Measurements from ENCODE around the gene SRGN. TPM values are rescaled to one million over a fixed set of nuclear protein-coding genes. Genes with fewer than 3 reads are reported as not detected.

SRGN gene
- total and polyA plus RNA-seq, 7 experiments from 2014 or later: 66.6 to 748 (median 118) TPM

GRCh38 chr10:69101451-69102095 is 13.7 kb downstream of the SRGN start:
- intact Hi-C loops (cut with micrococcal nuclease): no loop called here
- Histone ChIP-seq H3K36me3 (ENCODE audit: control insufficient read depth in 2 of 3, insufficient read depth in 3 of 3, low read length in 3 of 3) (peaks cover 7 to 42% (median 35%) of the 10 kb centered on the region in 3 experiments), H3K27ac (ENCODE audit: low read depth, low read length) (no peak overlapping the region), H3K27me3 (ENCODE audit: control insufficient read depth in 2 of 2, insufficient read depth in 2 of 2, low read length in 2 of 2) (no peaks in the 10 kb centered on the region), H3K9me3 (ENCODE audit: control insufficient read depth in 2 of 3, low read length in 3 of 3) (no peaks in the 10 kb centered on the region), H3K4me1 (ENCODE audit: control insufficient read depth in 2 of 2, insufficient read depth in 2 of 2, low read length in 2 of 2) (peaks cover 0 to 15% of the 10 kb centered on the region in 2 donors), H3K4me3 (ENCODE audit: low read length) (no peak overlapping the region)
- Mint-ChIP-seq H3K27ac (peak overlapping the region in 8 of 9 donors; percentile 40 to 82 (median 70)), H3K4me3 (peak overlapping the region in 3 of 10 donors; percentile 22 to 47 (median 32)), H3K9me3 (peaks cover 0 to 5% (median 0%) of the 10 kb centered on the region in 11 donors), H3K4me1 (peaks cover 24 to 38% (median 31%) of the 10 kb centered on the region in 7 donors), H3K36me3 (peaks cover 8 to 48% (median 36%) of the 10 kb centered on the region in 5 donors), H3K27me3 (no peaks in the 10 kb centered on the region)
- DNase-seq: no peak
- peak; percentile 42 for ATAC-seq
- ChIA-PET POLR2A (interaction anchor here (0.5 kb wide), 1 partner anchor 375 kb away, joined by 3 read pairs; no protein-coding TSS in a partner anchor), CTCF (interaction anchor here (1.2 kb wide), 1 partner anchor 9 kb away, joined by 3 read pairs; no protein-coding TSS in a partner anchor)

DNA sequence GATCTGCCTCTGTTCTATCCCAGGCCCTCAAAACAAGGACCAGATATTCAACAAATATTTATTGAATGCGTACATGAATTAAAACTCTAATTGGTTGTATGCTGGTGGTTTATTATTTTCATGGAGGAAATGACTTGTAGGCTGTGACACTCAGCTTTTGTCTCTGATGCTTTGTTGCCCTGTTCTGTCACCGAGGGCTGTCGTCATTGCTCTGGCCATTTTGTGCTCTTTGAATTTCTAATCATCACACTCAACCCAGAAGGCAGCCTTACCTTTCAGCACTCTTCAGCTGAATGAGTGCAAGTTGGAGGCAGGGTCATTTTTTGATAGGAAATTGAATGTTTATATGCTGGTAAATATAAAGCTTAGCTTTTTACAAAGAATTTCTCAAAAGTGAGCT is 14.5 kb downstream of the SRGN start:
- Mint-ChIP-seq H3K36me3 (peaks cover 8 to 48% (median 36%) of the 10 kb centered on the region in 5 donors), H3K27ac (peak overlapping the region in 7 of 9 donors; percentile 5 to 82 (median 55)), H3K4me3 (peak overlapping the region in 3 of 10 donors; percentile 12 to 39 (median 30)), H3K4me1 (peaks cover 24 to 38% (median 29%) of the 10 kb centered on the region in 7 donors), H3K9me3 (peaks cover 0 to 5% (median 0%) of the 10 kb centered on the region in 11 donors), H3K27me3 (no peaks in the 10 kb centered on the region)
- Histone ChIP-seq H3K4me3 (ENCODE audit: low read length) (no peak overlapping the region), H3K27me3 (ENCODE audit: control insufficient read depth in 2 of 2, insufficient read depth in 2 of 2, low read length in 2 of 2) (no peaks in the 10 kb centered on the region), H3K9me3 (ENCODE audit: control insufficient read depth in 2 of 3, low read length in 3 of 3) (no peaks in the 10 kb centered on the region), H3K36me3 (ENCODE audit: control insufficient read depth in 2 of 3, insufficient read depth in 3 of 3, low read length in 3 of 3) (peaks cover 7 to 42% (median 35%) of the 10 kb centered on the region in 3 experiments), H3K4me1 (ENCODE audit: control insufficient read depth in 2 of 2, insufficient read depth in 2 of 2, low read length in 2 of 2) (peaks cover 0 to 15% of the 10 kb centered on the region in 2 donors), H3K27ac (ENCODE audit: low read depth, low read length) (no peak overlapping the region)
- intact Hi-C loops (cut with micrococcal nuclease): no loop called here
- ChIA-PET POLR2A (interaction anchor here (0.5 kb wide), 1 partner anchor 376 kb away, joined by 3 read pairs; no protein-coding TSS in a partner anchor), CTCF (no interaction called here)
- no peak for ATAC-seq
- DNase-seq: no peak

- ATAC-seq (no peak), DNase-seq (no peak)
- Histone ChIP-seq H3K4me3 (ENCODE audit: low read length) (no peak overlapping the region), H3K27ac (ENCODE audit: low read depth, low read length) (no peak overlapping the region), H3K27me3 (ENCODE audit: control insufficient read depth in 2 of 2, insufficient read depth in 2 of 2, low read length in 2 of 2) (no peaks in the 10 kb centered on the region), H3K36me3 (ENCODE audit: control insufficient read depth in 2 of 3, insufficient read depth in 3 of 3, low read length in 3 of 3) (peaks cover 7 to 32% (median 27%) of the 10 kb centered on the region in 3 experiments), H3K4me1 (ENCODE audit: control insufficient read depth in 2 of 2, insufficient read depth in 2 of 2, low read length in 2 of 2) (peaks cover 0 to 15% of the 10 kb centered on the region in 2 donors), H3K9me3 (ENCODE audit: control insufficient read depth in 2 of 3, low read length in 3 of 3) (no peaks in the 10 kb centered on the region)
- Mint-ChIP-seq H3K4me3 (no peak overlapping the region), H3K27ac (peak overlapping the region in 2 of 9 donors; percentile 25 to 34), H3K4me1 (peaks cover 17 to 31% (median 22%) of the 10 kb centered on the region in 7 donors), H3K9me3 (peaks cover 0 to 5% (median 0%) of the 10 kb centered on the region in 11 donors), H3K36me3 (peaks cover 8 to 40% (median 29%) of the 10 kb centered on the region in 5 donors), H3K27me3 (no peaks in the 10 kb centered on the region)
- intact Hi-C loops (cut with micrococcal nuclease): no loop called here
- CTCF ChIA-PET: no interaction called here
- POLR2A ChIA-PET: no interaction called here
Measured at GRCh38 chr10:69103784-69104183, 15.9 kb downstream of the SRGN start.

GRCh38 chr10:69104994-69105790 is 17.3 kb downstream of the SRGN start:
- H3K9me3 ChIP-seq (ENCODE audit: control insufficient read depth in 2 of 3, low read length in 3 of 3): no peaks in the 10 kb centered on the region
- H3K27ac ChIP-seq (ENCODE audit: low read depth, low read length): no peak overlapping the region
- H3K27me3 Mint-ChIP-seq: no peaks in the 10 kb centered on the region
- ATAC-seq (peak; percentile 25), DNase-seq (no peak)
- peaks cover 0 to 19% (median 18%) of the 10 kb centered on the region in 3 experiments for H3K36me3 ChIP-seq (ENCODE audit: control insufficient read depth in 2 of 3, insufficient read depth in 3 of 3, low read length in 3 of 3)
- peaks cover 8 to 35% (median 29%) of the 10 kb centered on the region in 5 donors for H3K36me3 Mint-ChIP-seq
- intact Hi-C loops (cut with micrococcal nuclease): no loop called here
- H3K4me3 ChIP-seq (ENCODE audit: low read length): no peak overlapping the region
- peaks cover 17 to 26% (median 22%) of the 10 kb centered on the region in 7 donors for H3K4me1 Mint-ChIP-seq
- ChIA-PET CTCF (interaction anchor here (0.7 to 0.9 kb wide), 2 partner anchors 12 to 45 kb away, joined by 3 to 4 read pairs; no protein-coding TSS in a partner anchor), POLR2A (no interaction called here)
- H3K4me3 Mint-ChIP-seq: no peak overlapping the region
- H3K27me3 ChIP-seq (ENCODE audit: control insufficient read depth in 2 of 2, insufficient read depth in 2 of 2, low read length in 2 of 2): no peaks in the 10 kb centered on the region
- H3K9me3 Mint-ChIP-seq: peaks cover 0 to 5% (median 0%) of the 10 kb centered on the region in 11 donors
- peak overlapping the region in 5 of 9 donors; percentile 8 to 83 (median 57) for H3K27ac Mint-ChIP-seq
- peaks cover 0 to 10% of the 10 kb centered on the region in 2 donors for H3K4me1 ChIP-seq (ENCODE audit: control insufficient read depth in 2 of 2, insufficient read depth in 2 of 2, low read length in 2 of 2)

- POLR2A ChIA-PET: no interaction called here
- intact Hi-C loops (cut with micrococcal nuclease): no loop called here
- H3K27ac Mint-ChIP-seq: peak overlapping the region in 4 of 9 donors; percentile 26 to 53 (median 46)
- peaks cover 5 to 8% (median 6%) of the 10 kb centered on the region in 7 donors for H3K4me1 Mint-ChIP-seq
- H3K27ac ChIP-seq (ENCODE audit: low read depth, low read length): no peak overlapping the region
- peaks cover 0 to 10% (median 0%) of the 10 kb centered on the region in 5 donors for H3K27me3 Mint-ChIP-seq
- no peak overlapping the region for H3K4me3 ChIP-seq (ENCODE audit: low read length)
- no peak for DNase-seq
- peak overlapping the region in 1 of 10 donors; percentile 10 for H3K4me3 Mint-ChIP-seq
- H3K27me3 ChIP-seq (ENCODE audit: control insufficient read depth in 2 of 2, insufficient read depth in 2 of 2, low read length in 2 of 2): no peaks in the 10 kb centered on the region
- no peaks in the 10 kb centered on the region for H3K4me1 ChIP-seq (ENCODE audit: control insufficient read depth in 2 of 2, insufficient read depth in 2 of 2, low read length in 2 of 2)
- peaks cover 0 to 19% (median 14%) of the 10 kb centered on the region in 3 experiments for H3K36me3 ChIP-seq (ENCODE audit: control insufficient read depth in 2 of 3, insufficient read depth in 3 of 3, low read length in 3 of 3)
- no peaks in the 10 kb centered on the region for H3K9me3 ChIP-seq (ENCODE audit: control insufficient read depth in 2 of 3, low read length in 3 of 3)
- peaks cover 8 to 22% (median 21%) of the 10 kb centered on the region in 5 donors for H3K36me3 Mint-ChIP-seq
- ATAC-seq: peak; percentile 25
- H3K9me3 Mint-ChIP-seq: peaks cover 0 to 5% (median 0%) of the 10 kb centered on the region in 11 donors
- CTCF ChIA-PET: interaction anchor here (0.6 kb wide), 1 partner anchor 209 kb away, joined by 3 read pairs; no protein-coding TSS in a partner anchor
Measured at GRCh38 chr10:69107176-69107490, 19.2 kb downstream of the SRGN start.

DNA sequence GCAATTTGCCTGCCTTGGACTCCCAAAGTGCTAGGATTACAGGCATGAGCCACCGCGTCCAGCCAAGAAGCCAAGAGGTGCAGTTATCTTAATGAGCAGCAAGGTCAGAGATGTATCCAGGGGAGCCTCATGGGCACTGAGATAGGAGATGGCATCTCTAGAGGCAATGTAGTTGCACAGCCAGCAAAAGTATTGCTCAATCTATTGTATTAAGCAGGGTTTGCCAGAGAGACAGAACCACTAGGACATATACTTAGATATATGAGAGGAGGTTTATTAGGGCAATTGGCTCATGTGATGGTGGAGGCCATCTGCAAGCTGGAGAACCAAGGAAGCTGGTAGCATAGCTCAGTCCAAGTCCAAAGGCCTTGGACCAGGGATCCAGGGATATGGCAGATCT is 19.8 kb downstream of the SRGN start:
- Histone ChIP-seq H3K27ac (ENCODE audit: low read depth, low read length) (no peak overlapping the region), H3K9me3 (ENCODE audit: control insufficient read depth in 2 of 3, low read length in 3 of 3) (no peaks in the 10 kb centered on the region), H3K36me3 (ENCODE audit: control insufficient read depth in 2 of 3, insufficient read depth in 3 of 3, low read length in 3 of 3) (peaks cover 0 to 19% (median 14%) of the 10 kb centered on the region in 3 experiments), H3K4me3 (ENCODE audit: low read length) (no peak overlapping the region), H3K27me3 (ENCODE audit: control insufficient read depth in 2 of 2, insufficient read depth in 2 of 2, low read length in 2 of 2) (no peaks in the 10 kb centered on the region), H3K4me1 (ENCODE audit: control insufficient read depth in 2 of 2, insufficient read depth in 2 of 2, low read length in 2 of 2) (no peaks in the 10 kb centered on the region)
- peaks cover 0 to 3% (median under 1%) of the 10 kb centered on the region in 7 donors for H3K4me1 Mint-ChIP-seq
- DNase-seq (no peak), ATAC-seq (peak; percentile 14)
- ChIA-PET POLR2A (no interaction called here), CTCF (interaction anchor here (0.6 kb wide), 1 partner anchor 210 kb away, joined by 3 read pairs; no protein-coding TSS in a partner anchor)
- peaks cover 0 to 10% (median 0%) of the 10 kb centered on the region in 5 donors for H3K27me3 Mint-ChIP-seq
- peak overlapping the region in 1 of 9 donors; percentile 6 for H3K27ac Mint-ChIP-seq
- H3K36me3 Mint-ChIP-seq: peaks cover 8 to 18% (median 17%) of the 10 kb centered on the region in 5 donors
- H3K9me3 Mint-ChIP-seq: peaks cover 0 to 5% (median 0%) of the 10 kb centered on the region in 11 donors
- no peak overlapping the region for H3K4me3 Mint-ChIP-seq
- intact Hi-C loops (cut with micrococcal nuclease): no loop called here

Measured in naive thymus-derived CD4-positive, alpha-beta T cell (primary cell).